HG03354 (cell line): ENCODE data around the gene SLC52A3.

Experiments
- ATAC-seq: cut with Tn5 transposase; IDR thresholded peaks from one replicate; pipeline ENCODE4 v1.9.1; 2021; ENCODE audit warnings: mild to moderate bottlenecking; ENCODE audit not compliant: unreplicated experiment, poor library complexity, severe bottlenecking

SLC52A3 gene

GRCh38 chr20:771741-772464 is 3.6 kb upstream of the SLC52A3 start:
- no peak for ATAC-seq

- no peak for ATAC-seq
These were observed 2.4 kb upstream of the SLC52A3 start for GRCh38 chr20:770691-771090.

GRCh38 chr20:766906-767305 is 1.4 kb downstream of the SLC52A3 start:
- ATAC-seq, result no peak

GRCh38 chr20:764255-764654 is 4.0 kb downstream of the SLC52A3 start:
- no peak for ATAC-seq

DNA sequence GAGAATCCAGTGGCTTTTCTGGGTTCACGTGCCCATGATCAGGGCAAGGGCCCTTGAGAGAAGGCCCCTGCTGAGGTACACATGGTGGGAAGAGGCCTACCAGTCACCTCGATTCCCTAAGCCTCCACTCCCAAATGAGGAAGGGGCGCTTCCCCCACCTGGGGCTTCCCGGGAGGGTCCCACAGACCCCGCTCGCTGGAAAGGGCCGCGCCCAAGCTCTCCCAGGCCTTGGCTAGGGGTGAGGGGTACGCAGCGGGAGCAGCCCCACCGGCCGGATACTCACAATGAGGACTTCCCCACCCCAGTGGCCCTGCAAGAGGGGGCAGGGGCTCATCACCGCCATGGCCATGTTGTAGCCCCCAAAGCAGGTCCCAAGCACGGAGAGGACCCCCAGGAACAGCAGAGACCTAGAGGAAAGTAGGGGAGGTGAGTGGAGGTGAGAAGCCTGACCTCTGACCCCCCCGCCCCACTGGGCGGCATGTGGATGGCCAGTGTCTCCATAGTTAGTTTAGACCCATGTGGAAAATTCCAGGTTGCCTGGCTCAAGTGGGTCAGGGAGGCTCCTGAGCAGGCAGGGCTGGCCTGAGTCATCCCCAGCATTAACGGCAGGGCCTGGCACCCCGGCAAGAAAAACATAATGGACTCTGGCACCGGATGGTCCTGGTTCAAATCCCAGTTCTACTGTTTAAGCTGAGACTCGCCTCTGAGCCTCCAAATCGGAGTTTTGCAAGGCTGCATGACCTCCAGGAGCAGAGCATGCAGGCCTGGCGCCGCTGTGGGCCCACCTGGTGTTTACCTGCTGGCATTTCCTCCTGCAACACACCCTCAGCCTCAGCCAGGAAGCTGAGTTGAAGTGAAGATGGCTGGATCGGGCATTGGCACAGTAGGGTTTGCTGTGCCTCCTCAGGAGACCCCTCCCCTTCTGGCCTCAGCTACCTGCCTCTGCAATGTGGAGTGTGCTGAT is 6.6 kb downstream of the SLC52A3 start:
- ATAC-seq, result no peak

GRCh38 chr20:760751-761417 is 7.4 kb downstream of the SLC52A3 start:
- no peak for ATAC-seq

DNA sequence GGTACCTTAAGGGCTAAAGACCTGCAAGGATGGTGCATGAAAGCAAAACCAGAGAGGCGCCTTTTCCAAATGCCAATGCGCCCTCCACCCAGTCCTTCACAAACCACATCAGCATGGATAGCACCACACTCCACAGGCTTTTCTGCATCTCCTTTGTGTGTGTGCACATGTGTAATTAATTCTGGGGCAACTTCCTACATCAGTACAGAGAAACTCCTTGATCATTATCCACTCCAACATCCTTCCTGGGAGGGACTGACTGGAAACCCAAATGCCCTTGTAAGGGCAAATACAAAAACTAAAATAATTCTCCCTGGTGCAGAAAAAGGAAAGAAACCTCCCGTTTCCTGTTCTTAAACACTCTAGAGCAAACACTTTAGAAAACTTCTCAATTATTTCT is 10.8 kb downstream of the SLC52A3 start:
- ATAC-seq, result no peak

DNA sequence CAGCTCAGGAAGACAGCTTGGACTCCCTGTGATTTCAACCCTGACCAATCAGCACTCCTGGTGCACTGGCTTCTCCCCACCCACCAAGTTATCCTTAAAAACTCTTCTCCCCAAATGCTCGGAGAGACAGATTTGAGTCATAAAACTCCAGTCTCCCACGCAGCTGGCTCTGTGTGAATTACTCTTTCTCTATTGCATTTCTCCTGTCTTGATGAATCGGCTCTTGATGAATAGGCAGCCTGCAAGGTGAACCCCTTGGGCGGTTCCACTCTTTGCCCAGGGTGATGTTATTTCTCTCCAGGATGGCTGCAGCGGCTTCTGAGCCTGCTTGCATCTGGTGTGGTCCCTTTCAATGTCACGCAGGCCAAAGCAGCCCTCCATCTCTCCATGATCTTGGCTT is 12.4 kb downstream of the SLC52A3 start:
- ATAC-seq, result no peak

DNA sequence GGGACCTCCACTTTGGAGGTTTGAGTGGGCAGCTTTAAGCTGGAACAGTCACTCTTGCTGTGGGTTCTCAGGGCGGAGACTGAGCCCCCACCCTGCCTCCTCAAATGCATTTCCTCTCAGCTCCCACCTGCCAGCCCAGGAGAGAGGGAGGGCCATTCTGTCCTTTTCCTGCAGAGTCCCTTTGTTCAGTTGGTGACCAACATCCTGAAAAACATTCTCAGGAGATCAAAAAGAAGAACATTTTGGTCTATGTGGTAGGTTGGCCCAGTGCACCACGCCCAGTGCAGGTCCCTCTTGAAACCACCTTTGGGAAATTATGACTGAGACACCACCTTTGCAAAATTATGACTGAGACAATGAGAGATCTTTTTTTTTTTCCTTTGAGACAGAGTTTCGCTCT is 13.4 kb downstream of the SLC52A3 start:
- no peak for ATAC-seq

DNA sequence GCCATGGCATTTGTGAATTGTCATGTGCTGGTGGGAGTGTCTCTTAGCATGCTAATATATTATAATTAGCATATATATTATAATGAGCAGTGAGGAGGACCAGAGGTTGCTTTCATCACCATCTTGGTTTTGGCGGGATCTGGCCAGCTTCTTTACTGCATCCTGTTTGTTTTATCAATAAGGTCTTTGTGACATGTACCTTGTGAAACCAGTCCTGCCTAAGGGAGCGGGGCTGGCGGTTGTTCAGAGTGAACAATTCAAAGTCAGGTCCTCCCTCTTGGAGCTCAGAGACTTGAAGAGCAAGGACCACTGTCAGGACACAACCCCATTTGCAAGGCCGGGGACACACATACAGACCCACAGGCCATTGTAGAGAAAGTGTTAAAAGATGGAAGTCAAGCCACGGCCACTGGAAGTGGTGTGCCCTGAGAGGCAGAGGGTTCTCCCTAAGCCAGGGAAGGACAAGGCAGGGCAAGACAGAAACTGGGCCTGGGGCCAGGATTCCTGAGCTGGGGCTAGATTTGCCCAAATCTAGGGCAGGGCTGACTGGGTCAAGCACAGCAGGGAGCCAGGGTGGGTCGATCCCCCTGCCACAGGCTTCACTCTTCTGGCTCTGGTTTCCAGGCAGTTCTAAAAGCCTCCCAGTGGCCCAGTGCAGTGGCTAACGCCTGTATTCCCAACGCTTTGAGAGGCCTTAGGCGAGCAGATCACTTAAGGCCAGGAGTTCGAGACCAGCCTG is 14.2 kb downstream of the SLC52A3 start:
- no peak for ATAC-seq

DNA sequence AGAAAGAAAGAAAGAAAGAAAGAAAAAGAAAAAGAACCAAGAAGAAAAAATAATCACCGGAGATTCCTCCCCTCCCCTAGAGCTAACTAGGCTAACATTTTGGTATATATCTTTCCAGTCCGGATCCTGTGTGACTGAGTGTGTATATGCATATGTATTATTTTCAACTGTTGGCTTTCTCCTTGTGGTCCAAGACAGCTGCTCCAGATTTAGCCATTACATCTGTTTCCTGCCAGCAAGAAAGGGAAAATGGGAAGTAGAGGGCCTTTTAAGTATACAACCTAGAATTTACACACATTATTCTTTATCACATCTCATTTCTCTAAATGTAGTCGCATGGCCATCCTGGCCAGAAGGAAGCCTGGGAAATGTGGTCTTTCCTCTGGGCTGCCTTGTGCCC is 15.2 kb downstream of the SLC52A3 start:
- no peak for ATAC-seq

GRCh38 chr20:752291-752690 is 16.0 kb downstream of the SLC52A3 start:
- no peak for ATAC-seq

GRCh38 chr20:751761-752160 is 16.5 kb downstream of the SLC52A3 start:
- no peak for ATAC-seq

DNA sequence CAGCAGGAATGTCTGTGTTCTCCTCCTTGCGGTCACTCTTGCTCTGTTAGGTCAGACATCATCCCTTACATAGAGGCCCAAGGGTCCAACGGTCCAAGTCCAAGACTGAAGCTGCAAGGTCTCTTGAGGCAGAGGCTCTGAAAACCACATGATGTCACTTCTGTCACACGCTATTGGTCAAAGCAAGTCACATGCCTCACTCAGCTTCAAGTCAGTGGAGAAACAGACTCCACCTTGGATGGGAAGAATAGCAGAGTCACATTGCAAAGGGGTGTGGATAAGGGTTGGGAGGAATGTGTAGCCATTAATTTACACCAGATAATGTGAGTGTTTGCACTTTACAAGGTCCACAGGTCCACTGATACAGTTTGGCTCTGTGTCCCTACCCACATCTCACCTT is 17.5 kb downstream of the SLC52A3 start:
- ATAC-seq, result no peak

DNA sequence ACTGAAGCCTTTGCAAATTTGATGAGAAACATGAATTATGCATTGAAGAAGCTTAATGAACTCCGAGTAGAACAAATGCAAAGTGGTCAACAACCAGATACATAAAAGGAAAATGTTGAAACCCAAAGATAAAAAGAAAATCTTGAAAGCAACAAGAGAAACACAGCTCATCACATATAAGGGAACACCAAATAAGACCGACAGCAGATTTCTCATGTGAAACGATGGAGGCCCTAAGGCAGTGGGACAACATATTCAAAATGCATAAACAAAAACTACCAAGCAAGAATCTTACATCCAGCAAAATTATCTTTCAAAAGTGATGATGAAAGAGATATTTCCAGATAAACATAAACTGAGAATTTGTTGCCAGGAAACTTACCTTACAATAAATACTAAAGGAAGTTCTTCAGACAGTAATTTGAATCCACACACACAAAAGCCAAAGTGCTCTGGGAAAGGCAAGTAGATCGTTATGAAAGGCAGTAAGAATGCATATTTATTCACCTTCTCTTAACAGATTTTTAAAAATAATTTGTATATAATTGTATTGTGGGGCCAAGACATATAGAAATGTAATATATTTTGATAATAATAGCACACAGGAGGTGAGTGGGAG is 22.5 kb downstream of the SLC52A3 start:
- ATAC-seq, result no peak

GRCh38 chr20:742156-742555 is 26.1 kb downstream of the SLC52A3 start:
- ATAC-seq, result no peak

DNA sequence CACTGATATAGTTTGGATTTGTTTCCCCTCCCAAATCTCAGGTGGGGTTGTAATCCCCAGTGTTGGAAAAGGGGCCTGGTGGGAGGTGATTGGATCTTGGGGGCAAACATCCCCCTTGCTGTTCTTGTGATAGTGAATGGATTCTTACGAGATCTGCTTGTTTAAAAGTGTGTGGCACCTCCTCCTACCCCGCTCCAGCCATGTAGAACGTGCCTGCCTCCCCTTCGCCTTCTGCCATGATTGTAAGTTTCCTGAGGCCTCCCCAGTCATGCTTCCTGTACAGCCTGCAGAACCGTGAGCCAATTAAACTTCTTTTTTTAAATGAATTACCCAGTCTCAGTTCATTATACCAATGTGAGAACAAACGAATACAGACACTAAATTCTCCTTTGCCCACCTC is 26.7 kb downstream of the SLC52A3 start:
- no peak for ATAC-seq

- no peak for ATAC-seq
These were observed 28.1 kb downstream of the SLC52A3 start for GRCh38 chr20:740162-740561.

GRCh38 chr20:739736-740135 is 28.6 kb downstream of the SLC52A3 start:
- ATAC-seq, result no peak
